Calu3 (cell line): ENCODE data around the gene OGDH. TPM values are rescaled to one million over a fixed set of nuclear protein-coding genes. Genes with fewer than 3 reads are reported as not detected.
"Not testable (repeated sequence)": the region's sequence is repeated elsewhere in the genome, so short reads cannot be mapped to it uniquely, and the experiment has no call there.

Source experiments
- BruUV-seq: library from RNA; stranded (reverse); fragments of 400-500 nt; replicated peaks from 2 replicates; lab custom pipeline; 2021; lab: Mats Ljungman, UMichigan
- CTCF ChIA-PET: fragments of 300-600 bp; sonication (Branson Sonifier 250); formaldehyde crosslinking; loops from one replicate; lab custom pipeline; 2022; ENCODE audit warnings: antibody characterized with exemption; lab: Charles Lee
- DNase-seq: peaks from one replicate; pipeline ENCODE4 v3.0.0; 2022
- H3K27ac Mint-ChIP-seq: one replicate; pipeline ENCODE4 v1.8.0; 2022; ENCODE audit warnings: mixed read lengths; ENCODE audit not compliant: unreplicated experiment
- H3K27me3 Mint-ChIP-seq: one replicate; pipeline ENCODE4 v1.8.0; 2022; ENCODE audit warnings: mixed read lengths; ENCODE audit not compliant: unreplicated experiment
- H3K36me3 Mint-ChIP-seq: one replicate; pipeline ENCODE4 v1.8.0; 2022; ENCODE audit warnings: mild to moderate bottlenecking, moderate library complexity, mixed read lengths; ENCODE audit not compliant: insufficient read depth, unreplicated experiment
- H3K4me1 Mint-ChIP-seq: one replicate; pipeline ENCODE4 v1.8.0; 2022; ENCODE audit warnings: mild to moderate bottlenecking, low read depth, mixed read lengths; ENCODE audit not compliant: unreplicated experiment
- H3K4me3 Mint-ChIP-seq: one replicate; pipeline ENCODE4 v1.8.0; 2022; ENCODE audit warnings: mild to moderate bottlenecking, low read depth, moderate library complexity, mixed read lengths; ENCODE audit not compliant: unreplicated experiment
- H3K9me3 Mint-ChIP-seq: one replicate; pipeline ENCODE4 v1.8.0; 2022; ENCODE audit warnings: low read depth, mixed read lengths; ENCODE audit not compliant: unreplicated experiment
- intact Hi-C: fragments of 100-400 bp; cut with micrococcal nuclease; formaldehyde crosslinking; loops from one replicate; pipeline ENCODE4 v1.10.0; 2022; ENCODE audit not compliant: unreplicated experiment
- total RNA-seq: library from RNA; stranded (reverse); gene quantifications from 2 replicates; pipeline ENCODE4 v1.2.3, GENCODE V29; 2022
- TF ChIP-seq, protein P1 (sequence below): fragments of 200-600 bp; IDR thresholded peaks from one replicate; pipeline ENCODE4 v1.8.0; 2022; ENCODE audit warnings: antibody characterized with exemption; ENCODE audit not compliant: unreplicated experiment

The OGDH gene
- total RNA-seq, 1 experiment from 2014 or later: 100 TPM

DNA sequence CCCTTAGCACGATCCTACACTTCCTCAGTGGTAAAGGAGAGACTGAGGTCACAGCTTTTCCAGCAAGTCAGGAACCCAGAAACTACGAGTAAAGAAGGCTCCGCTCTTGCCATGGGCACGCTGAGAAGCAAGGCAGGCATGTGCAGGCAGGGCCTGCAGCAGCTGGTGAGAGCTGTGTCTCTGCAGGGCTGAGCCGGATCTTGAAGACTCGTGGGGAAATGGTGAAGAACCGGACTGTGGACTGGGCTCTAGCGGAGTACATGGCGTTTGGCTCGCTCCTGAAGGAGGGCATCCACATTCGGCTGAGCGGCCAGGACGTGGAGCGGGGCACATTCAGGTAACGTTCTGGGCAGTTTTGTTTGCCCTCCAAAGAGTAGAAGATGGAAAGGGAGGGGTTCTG, 90.3 kb downstream of the OGDH start:
- Mint-ChIP-seq H3K9me3 (peaks cover 3% of the 10 kb centered on the region), H3K27ac (no peak overlapping the region), H3K27me3 (no peaks in the 10 kb centered on the region), H3K4me3 (no peak overlapping the region), H3K4me1 (no peaks in the 10 kb centered on the region), H3K36me3 (peaks cover 53% of the 10 kb centered on the region)
- CTCF ChIA-PET: no interaction called here
- DNase-seq: no peak
- BruUV-seq: no TSS peak
- TF ChIP-seq, protein P1, sequence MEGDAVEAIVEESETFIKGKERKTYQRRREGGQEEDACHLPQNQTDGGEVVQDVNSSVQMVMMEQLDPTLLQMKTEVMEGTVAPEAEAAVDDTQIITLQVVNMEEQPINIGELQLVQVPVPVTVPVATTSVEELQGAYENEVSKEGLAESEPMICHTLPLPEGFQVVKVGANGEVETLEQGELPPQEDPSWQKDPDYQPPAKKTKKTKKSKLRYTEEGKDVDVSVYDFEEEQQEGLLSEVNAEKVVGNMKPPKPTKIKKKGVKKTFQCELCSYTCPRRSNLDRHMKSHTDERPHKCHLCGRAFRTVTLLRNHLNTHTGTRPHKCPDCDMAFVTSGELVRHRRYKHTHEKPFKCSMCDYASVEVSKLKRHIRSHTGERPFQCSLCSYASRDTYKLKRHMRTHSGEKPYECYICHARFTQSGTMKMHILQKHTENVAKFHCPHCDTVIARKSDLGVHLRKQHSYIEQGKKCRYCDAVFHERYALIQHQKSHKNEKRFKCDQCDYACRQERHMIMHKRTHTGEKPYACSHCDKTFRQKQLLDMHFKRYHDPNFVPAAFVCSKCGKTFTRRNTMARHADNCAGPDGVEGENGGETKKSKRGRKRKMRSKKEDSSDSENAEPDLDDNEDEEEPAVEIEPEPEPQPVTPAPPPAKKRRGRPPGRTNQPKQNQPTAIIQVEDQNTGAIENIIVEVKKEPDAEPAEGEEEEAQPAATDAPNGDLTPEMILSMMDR: no peak
- intact Hi-C loops: no loop called here

DNA sequence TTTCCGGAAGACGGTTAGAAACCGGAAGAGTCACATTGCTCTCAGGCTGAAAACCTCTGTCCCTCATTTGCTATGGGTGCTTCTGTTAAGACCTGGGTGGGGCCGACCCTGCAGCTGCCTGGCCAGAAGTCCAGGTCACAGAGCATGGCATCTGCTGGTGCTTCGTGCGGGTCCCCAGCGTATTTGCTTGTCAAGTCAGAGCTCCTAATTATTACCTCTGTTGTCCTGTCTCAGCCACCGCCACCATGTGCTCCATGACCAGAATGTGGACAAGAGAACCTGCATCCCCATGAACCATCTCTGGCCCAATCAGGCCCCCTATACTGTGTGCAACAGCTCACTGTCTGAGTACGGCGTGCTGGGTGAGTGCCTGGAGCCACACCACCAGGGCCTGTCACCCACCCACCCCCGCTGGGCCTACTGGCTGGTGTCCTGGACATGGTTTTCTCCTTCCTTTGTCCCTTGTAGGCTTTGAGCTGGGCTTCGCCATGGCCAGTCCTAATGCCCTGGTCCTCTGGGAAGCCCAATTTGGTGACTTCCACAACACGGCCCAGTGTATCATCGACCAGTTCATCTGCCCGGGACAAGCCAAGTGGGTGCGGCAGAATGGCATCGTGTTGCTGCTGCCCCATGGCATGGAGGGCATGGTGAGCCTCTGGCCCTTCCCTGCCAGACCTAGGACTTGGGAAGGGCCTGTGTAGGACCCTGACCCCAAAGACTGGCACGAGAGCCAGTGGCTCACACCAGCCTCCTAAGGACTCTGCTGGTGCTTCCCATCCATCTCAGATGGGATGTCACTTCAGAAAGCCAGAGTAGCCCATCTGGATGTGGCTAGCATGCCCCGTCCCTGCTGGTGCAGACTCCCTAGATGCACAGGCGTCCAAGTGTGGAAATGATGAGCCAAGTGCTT, 91.0 kb downstream of the OGDH start:
- H3K9me3 Mint-ChIP-seq: peaks cover 3% of the 10 kb centered on the region
- TF ChIP-seq, protein P1: no peak
- H3K27me3 Mint-ChIP-seq: no peaks in the 10 kb centered on the region
- DNase-seq: no peak
- CTCF ChIA-PET: no interaction called here
- H3K27ac Mint-ChIP-seq: no peak overlapping the region
- no TSS peak for BruUV-seq
- intact Hi-C loops: no loop called here
- H3K4me3 Mint-ChIP-seq: no peak overlapping the region
- no peaks in the 10 kb centered on the region for H3K4me1 Mint-ChIP-seq
- H3K36me3 Mint-ChIP-seq: peaks cover 53% of the 10 kb centered on the region

DNA sequence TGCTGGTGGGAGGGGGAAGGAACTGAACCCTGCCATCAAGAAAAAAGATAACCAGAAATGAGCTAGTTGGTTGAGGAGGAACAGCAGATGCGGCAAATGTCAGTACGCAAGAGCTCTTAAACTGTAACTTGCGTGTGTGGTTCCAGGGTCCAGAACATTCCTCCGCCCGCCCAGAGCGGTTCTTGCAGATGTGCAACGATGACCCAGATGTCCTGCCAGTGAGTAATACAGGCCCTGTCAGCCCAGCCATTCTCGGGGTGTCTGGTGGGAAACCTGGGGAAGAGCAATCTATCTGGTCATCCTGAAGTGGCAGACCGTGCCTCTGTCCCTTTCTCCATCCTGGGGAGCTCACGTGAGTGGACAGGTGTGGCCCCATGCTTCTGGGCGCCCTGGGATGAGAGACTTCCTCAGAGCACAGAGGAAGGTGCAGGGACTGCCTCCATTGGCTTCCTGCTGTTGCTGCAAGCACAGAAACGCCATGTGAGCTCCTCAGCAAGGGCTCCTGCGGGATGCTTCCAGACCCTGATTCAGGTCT, 91.7 kb downstream of the OGDH start:
- TF ChIP-seq, protein P1: no peak
- H3K27ac Mint-ChIP-seq: no peak overlapping the region
- no peaks in the 10 kb centered on the region for H3K4me1 Mint-ChIP-seq
- H3K36me3 Mint-ChIP-seq: peaks cover 57% of the 10 kb centered on the region
- H3K27me3 Mint-ChIP-seq: no peaks in the 10 kb centered on the region
- intact Hi-C loops: no loop called here
- no TSS peak for BruUV-seq
- DNase-seq: no peak
- CTCF ChIA-PET: interaction anchor here (0.6 kb wide), 1 partner anchor 27 kb away, joined by 4 read pairs; no protein-coding TSS in a partner anchor
- no peak overlapping the region for H3K4me3 Mint-ChIP-seq
- peaks cover 3% of the 10 kb centered on the region for H3K9me3 Mint-ChIP-seq

DNA sequence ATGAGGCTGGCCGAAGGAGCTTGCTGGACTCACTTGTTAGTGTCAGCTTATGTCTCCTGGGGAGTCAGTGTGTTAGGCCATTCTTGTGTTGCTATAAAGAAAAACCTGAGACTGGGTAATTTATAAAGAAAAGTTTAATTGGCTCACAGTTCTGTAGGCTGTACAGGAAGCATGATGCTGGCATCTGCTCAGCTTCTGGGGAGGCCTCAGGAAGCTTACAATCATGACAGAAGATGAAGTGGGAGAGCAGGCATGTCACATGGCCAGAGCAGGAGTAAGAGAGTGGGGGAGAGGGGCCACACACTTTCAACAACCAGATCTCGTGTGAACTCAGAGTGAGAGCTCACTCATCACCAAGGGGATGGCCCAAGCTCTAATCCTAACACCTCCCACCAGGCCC, 93.2 kb downstream of the OGDH start:
- H3K4me1 Mint-ChIP-seq, intact Hi-C loops, BruUV-seq, H3K27me3 Mint-ChIP-seq, H3K4me3 Mint-ChIP-seq, H3K9me3 Mint-ChIP-seq, DNase-seq, H3K27ac Mint-ChIP-seq: not testable (repeated sequence)
- H3K36me3 Mint-ChIP-seq: peaks cover 52% of the 10 kb centered on the region
- CTCF ChIA-PET: interaction anchor here (0.7 to 0.9 kb wide), 2 partner anchors 16 to 941 kb away, joined by 5 to 8 read pairs; no protein-coding TSS in a partner anchor
